ENCODE results near the gene MIER1. TPM values are rescaled to one million over a fixed set of nuclear protein-coding genes. Genes with fewer than 3 reads are reported as not detected.

MIER1 gene
- 23.8 and 28.9 TPM in 2 replicates for total RNA-seq (2014; rRNA removed; shearing (Covaris generic))

DNA sequence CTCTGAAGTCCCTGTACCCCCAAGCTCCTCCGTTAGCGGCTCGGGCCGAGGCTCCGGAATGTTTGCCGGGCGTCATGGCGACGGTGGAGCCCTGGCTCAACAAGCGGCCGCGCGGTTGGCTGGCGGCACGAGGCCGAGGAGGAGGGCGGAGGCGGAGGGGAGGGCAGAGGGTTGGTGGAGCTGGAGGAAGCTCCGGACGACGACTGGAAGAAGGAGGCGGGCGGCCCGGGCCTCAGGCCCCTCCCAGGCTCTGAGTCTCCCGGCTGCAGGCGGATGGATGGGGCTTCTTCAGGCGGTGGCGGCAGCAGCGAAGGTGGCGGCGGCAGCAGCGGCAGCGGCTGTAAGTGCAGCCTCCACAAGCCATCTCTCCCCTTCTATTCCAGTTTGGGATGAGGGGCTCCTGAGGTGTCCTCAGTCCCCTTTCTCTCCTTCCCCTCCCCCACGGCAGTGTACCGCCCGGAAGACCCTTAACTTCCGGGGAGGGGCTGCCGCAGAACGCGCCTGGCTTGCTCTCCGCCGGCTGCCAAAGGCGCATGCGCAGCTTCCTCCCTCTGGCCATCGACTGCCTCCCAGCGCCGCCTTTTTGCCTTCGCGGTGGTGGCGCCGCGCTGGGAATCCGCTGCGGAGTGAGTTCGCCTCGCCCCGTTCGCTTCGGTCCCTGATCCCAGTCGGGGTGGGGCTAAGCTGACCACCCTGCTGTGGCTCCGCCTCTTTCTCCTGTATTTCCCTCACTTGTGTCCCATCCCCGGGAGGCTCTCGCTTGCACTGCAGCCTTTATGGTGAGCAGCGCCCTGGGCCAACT is at the start of gene MIER1, which contains the start of gene DNAI4:
MIER1 (plus strand) TSS at position 235 of the 802 bp plus-strand sequence; CDS start at position 274, 39 bp downstream.
DNAI4 (minus strand) TSS at position 101 of the 802 bp plus-strand sequence; CDS start at position 76, 25 bp downstream.

Other genes with a start within 250 kb of the MIER1 start
- not detected in 2 replicates for gene DYNLT5, start 172.5 kb upstream of the MIER1 start, total RNA-seq (2014; rRNA removed; shearing (Covaris generic))
- not detected in 2 replicates for gene INSL5, start 123.7 kb upstream of the MIER1 start, total RNA-seq (2014; rRNA removed; shearing (Covaris generic))
- gene DNAI4, start 134 bp upstream of the MIER1 start, total RNA-seq (2014; rRNA removed; shearing (Covaris generic)): not detected in 2 replicates
- gene SLC35D1, start 129.2 kb downstream of the MIER1 start, total RNA-seq (2014; rRNA removed; shearing (Covaris generic)): 8.7 and 9.2 TPM in 2 replicates
- not detected in 2 replicates for gene C1orf141, start 210.0 kb downstream of the MIER1 start, total RNA-seq (2014; rRNA removed; shearing (Covaris generic))
- gene IL23R, start 241.5 kb downstream of the MIER1 start, total RNA-seq (2014; rRNA removed; shearing (Covaris generic)): not detected in 2 replicates